CD4-positive, alpha-beta T cell (primary cell): ENCODE measurements around the gene TSHB. TPM values are rescaled to one million over a fixed set of nuclear protein-coding genes. Genes with fewer than 3 reads are reported as not detected.

ENCODE experiments used
- ATAC-seq: fragments of 200-7000 bp; cut with Tn5 transposase; one replicate; pipeline ENCODE4 v1.10.0; 2022; ENCODE audit warnings: mild to moderate bottlenecking; ENCODE audit not compliant: poor library complexity
- CTCF ChIA-PET: fragments of 350-600 bp; sonication (Branson Sonifier 250); formaldehyde crosslinking; loops from one replicate; lab custom pipeline; 2021; ENCODE audit warnings: antibody characterized with exemption, inconsistent platforms; lab: Charles Lee
- POLR2A ChIA-PET: fragments of 350-600 bp; sonication (Branson Sonifier 250); formaldehyde crosslinking; loops from one replicate; lab custom pipeline; 2021; ENCODE audit warnings: antibody characterized with exemption, inconsistent platforms; lab: Charles Lee
- DNase-seq, 14 experiments: peaks; one replicate each; pipeline ENCODE4 v3.0.0-alpha.2; 2013 to 2020; ENCODE audit warnings: mixed read lengths in 2 of 14
- H3K27ac ChIP-seq, 2 donors: one replicate each; pipeline versions ENCODE4 v1.5.1 to v1.7.0; 2013; ENCODE audit warnings: low read length in 2 of 2, low read depth in 1 of 2, mild to moderate bottlenecking in 1 of 2
- H3K27me3 ChIP-seq, 2 experiments: 1 replicate in 1 of 2; 2 replicates in 1 of 2; pipeline versions ENCODE4 v1.6.1 to v1.7.0; 2013; ENCODE audit warnings: low read length in 2 of 2, control low read depth in 1 of 2, mild to moderate bottlenecking in 1 of 2, moderate library complexity in 1 of 2; ENCODE audit not compliant: insufficient read depth in 2 of 2, control insufficient read depth in 1 of 2
- H3K36me3 ChIP-seq: one replicate; pipeline ENCODE4 v1.6.1; 2013; ENCODE audit warnings: low read length, control low read depth; ENCODE audit not compliant: insufficient read depth
- H3K4me1 ChIP-seq: one replicate; pipeline ENCODE4 v1.6.1; 2013; ENCODE audit warnings: low read length, control low read depth; ENCODE audit not compliant: insufficient read depth
- H3K4me3 ChIP-seq: one replicate; pipeline ENCODE4 v1.5.1; 2013; ENCODE audit warnings: mild to moderate bottlenecking, low read length, moderate library complexity
- H3K9me3 ChIP-seq, 2 experiments: 1 replicate in 1 of 2; 2 replicates in 1 of 2; pipeline versions ENCODE4 v1.6.1 to v1.7.0; 2013; ENCODE audit warnings: low read length in 2 of 2, mild to moderate bottlenecking in 2 of 2, control low read depth in 1 of 2, moderate library complexity in 1 of 2; ENCODE audit not compliant: control insufficient read depth in 1 of 2, insufficient read depth in 1 of 2
- H3K27ac Mint-ChIP-seq: one replicate; pipeline ENCODE4 v1.8.0; 2020; ENCODE audit warnings: mixed read lengths
- H3K27me3 Mint-ChIP-seq: one replicate; pipeline ENCODE4 v1.8.0; 2021; ENCODE audit warnings: mixed read lengths
- H3K36me3 Mint-ChIP-seq: one replicate; pipeline ENCODE4 v1.8.0; 2021; ENCODE audit warnings: low read depth, mixed read lengths
- H3K4me1 Mint-ChIP-seq: one replicate; pipeline ENCODE4 v1.8.0; 2021; ENCODE audit warnings: low read depth, mixed read lengths
- H3K4me3 Mint-ChIP-seq: one replicate; pipeline ENCODE4 v1.8.0; 2020; ENCODE audit warnings: mild to moderate bottlenecking, mixed read lengths
- H3K9me3 Mint-ChIP-seq: one replicate; pipeline ENCODE4 v1.8.0; 2020; ENCODE audit warnings: mixed read lengths
- CTCF ChIP-seq: fragments of 200-600 bp; IDR thresholded peaks from one replicate; pipeline ENCODE4 v1.8.0; 2022; ENCODE audit warnings: antibody characterized with exemption, mild to moderate bottlenecking
- intact Hi-C, 2 experiments: fragments of 100-400 bp; cut with DNase I in 1 of 2; cut with micrococcal nuclease in 1 of 2; formaldehyde crosslinking; loops; one replicate each; pipeline versions ENCODE4 v1.15.1 to v1.9.0; 2023 to 2025; cut with DNase I, micrococcal nuclease
- total RNA-seq, 174 experiments: library from RNA in 2 of 174; stranded (reverse) in 2 of 174; gene quantifications; one replicate each; pipeline ENCODE4 v1.2.3 and lab custom pipeline; 2021 to 2026

The TSHB gene
- total RNA-seq, 2 experiments from 2014 or later, result not detected

GRCh38 chr1:115078708-115079107 is 49.1 kb downstream of the TSHB start:
- CTCF ChIA-PET, result interaction anchor here (1.1 kb wide), 1 partner anchor 14 kb away, joined by 3 read pairs; no protein-coding TSS in a partner anchor
- ATAC-seq, result no peak

GRCh38 chr1:115082949-115083348 is 53.3 kb downstream of the TSHB start:
- peaks cover 2% of the 10 kb centered on the region for H3K27me3 Mint-ChIP-seq
- Histone ChIP-seq H3K27ac (no peak overlapping the region), H3K4me1 (peaks cover 21% of the 10 kb centered on the region), H3K36me3 (no peaks in the 10 kb centered on the region), H3K4me3 (no peak overlapping the region), H3K27me3 (no peaks in the 10 kb centered on the region), H3K9me3 (no peaks in the 10 kb centered on the region)
- H3K9me3 Mint-ChIP-seq, result no peaks in the 10 kb centered on the region
- no peak overlapping the region for H3K27ac Mint-ChIP-seq
- CTCF ChIA-PET, result interaction anchor here (1.8 kb wide), 1 partner anchor 12 kb away, joined by 4 read pairs; no protein-coding TSS in a partner anchor
- POLR2A ChIA-PET, result no interaction called here
- peaks cover 22% of the 10 kb centered on the region for H3K4me1 Mint-ChIP-seq
- ATAC-seq (no peak), DNase-seq (no peak)
- intact Hi-C loops, result no loop called here
- no peaks in the 10 kb centered on the region for H3K36me3 Mint-ChIP-seq
- TF ChIP-seq CTCF, result no peak
- H3K4me3 Mint-ChIP-seq, result no peak overlapping the region

More at GRCh38 chr1:115078708-115079107, 49.1 kb downstream of the TSHB start:
- no peaks in the 10 kb centered on the region for H3K9me3 ChIP-seq
- H3K4me1 ChIP-seq, result peaks cover 11% of the 10 kb centered on the region
- no peaks in the 10 kb centered on the region for H3K27me3 ChIP-seq
- intact Hi-C loops, result no loop called here
- POLR2A ChIA-PET, result no interaction called here
- TF ChIP-seq CTCF, result no peak
- no peak overlapping the region for H3K4me3 ChIP-seq
- DNase-seq, result no peak
- H3K36me3 Mint-ChIP-seq, result no peaks in the 10 kb centered on the region
- no peak overlapping the region for H3K27ac ChIP-seq
- H3K4me1 Mint-ChIP-seq, result peaks cover 8% of the 10 kb centered on the region
- no peak overlapping the region for H3K4me3 Mint-ChIP-seq
- no peaks in the 10 kb centered on the region for H3K36me3 ChIP-seq
- no peak overlapping the region for H3K27ac Mint-ChIP-seq
- no peaks in the 10 kb centered on the region for H3K9me3 Mint-ChIP-seq
- H3K27me3 Mint-ChIP-seq, result peaks cover 6% of the 10 kb centered on the region

Other genes with a start within 250 kb of the TSHB start
- gene SIKE1, start 249.1 kb upstream of the TSHB start, total RNA-seq, result 10 to 100 TPM; 69.8 to 75.3 TPM
- gene SYCP1, start 175.0 kb upstream of the TSHB start, total RNA-seq, result not detected
- gene TSPAN2, start 59.7 kb downstream of the TSHB start, total RNA-seq, result 1 to 10 TPM in 1 of 2 experiments, under 1 TPM in 1; 0.95 to 1.6 TPM